SU-DHL-6 (cell line): Measurements from ENCODE around the gene ACTN3.

Experiments used
- H2AFZ ChIP-seq: fragments of 200-600 bp; sonication (generic); 2 replicates; pipeline ENCODE4 v1.6.1; 2014; ENCODE audit warnings: low read depth, mild to moderate bottlenecking, moderate library complexity, mixed read lengths, antibody characterized with exemption, low read length; ENCODE audit not compliant: severe bottlenecking
- H3F3A ChIP-seq: fragments of 200-600 bp; shearing (Covaris generic); 2 replicates; pipeline ENCODE4 v1.6.0; 2016; ENCODE audit warnings: antibody characterized with exemption, mild to moderate bottlenecking; ENCODE audit not compliant: insufficient read depth
- H3K27ac ChIP-seq: fragments of 200-600 bp; sonication (generic); 2 replicates; pipeline ENCODE4 v1.5.1; 2016; ENCODE audit warnings: low read depth, mild to moderate bottlenecking, low read length, moderate library complexity, mixed read lengths
- H3K27me3 ChIP-seq: fragments of 200-600 bp; sonication (generic), shearing (Covaris generic); 2 replicates; pipeline ENCODE4 v1.6.0; 2014; ENCODE audit warnings: mild to moderate bottlenecking, low read length
- H3K36me3 ChIP-seq: fragments of 200-600 bp; sonication (generic); 2 replicates; pipeline ENCODE4 v1.6.1; 2014; ENCODE audit warnings: mild to moderate bottlenecking, low read length, mixed read lengths
- H3K4me2 ChIP-seq: fragments of 300-600, 200-600 bp; shearing (Covaris generic), sonication (generic); 2 replicates; pipeline ENCODE4 v1.6.0; 2014; ENCODE audit warnings: low read length, low read depth, mild to moderate bottlenecking; ENCODE audit not compliant: poor library complexity, severe bottlenecking
- H3K4me3 ChIP-seq: fragments of 200-600 bp; sonication (generic); 2 replicates; pipeline ENCODE4 v1.5.1; 2014; ENCODE audit warnings: antibody characterized with exemption, low read length, mild to moderate bottlenecking, mixed read lengths; ENCODE audit not compliant: insufficient read depth, poor library complexity, severe bottlenecking
- H3K79me2 ChIP-seq: fragments of 200-600 bp; sonication (generic); 2 replicates; pipeline ENCODE4 v1.6.1; 2014; ENCODE audit warnings: mild to moderate bottlenecking, low read length, moderate library complexity; ENCODE audit not compliant: insufficient read depth
- H3K9ac ChIP-seq: fragments of 200-600 bp; sonication (generic); 2 replicates; pipeline ENCODE4 v1.7.0; 2014; ENCODE audit warnings: mild to moderate bottlenecking, low read length
- H3K9me2 ChIP-seq: fragments of 200-600 bp; sonication (generic); replicated peaks from 2 replicates; pipeline ENCODE4 v1.6.1; 2014; ENCODE audit warnings: low read length; ENCODE audit not compliant: insufficient read depth
- H3K9me3 ChIP-seq: fragments of 200-600 bp; sonication (generic); 2 replicates; pipeline ENCODE4 v1.6.1; 2014; ENCODE audit warnings: low read length, mixed read lengths; ENCODE audit not compliant: insufficient read depth
- H4K20me1 ChIP-seq: fragments of 200-600 bp; sonication (generic); 2 replicates; pipeline ENCODE4 v1.6.1; 2014; ENCODE audit warnings: low read depth, mild to moderate bottlenecking, antibody characterized with exemption, low read length, moderate library complexity, mixed read lengths
- EZH2phosphoT487 ChIP-seq: fragments of 200-600 bp; sonication (generic), shearing (Covaris generic); conservative IDR thresholded peaks from 2 replicates; pipeline ENCODE4 v1.6.1; 2018; ENCODE audit warnings: mild to moderate bottlenecking, antibody characterized with exemption, low read length, moderate library complexity, mixed read lengths
- TF ChIP-seq, protein P1 (sequence below): fragments of 200-600 bp; sonication (generic); IDR thresholded peaks from one replicate; pipeline ENCODE4 v1.5.1; 2017; ENCODE audit warnings: antibody characterized with exemption, mild to moderate bottlenecking, low read length, moderate library complexity; ENCODE audit not compliant: insufficient read depth, poor library complexity, severe bottlenecking

Gene ACTN3

DNA sequence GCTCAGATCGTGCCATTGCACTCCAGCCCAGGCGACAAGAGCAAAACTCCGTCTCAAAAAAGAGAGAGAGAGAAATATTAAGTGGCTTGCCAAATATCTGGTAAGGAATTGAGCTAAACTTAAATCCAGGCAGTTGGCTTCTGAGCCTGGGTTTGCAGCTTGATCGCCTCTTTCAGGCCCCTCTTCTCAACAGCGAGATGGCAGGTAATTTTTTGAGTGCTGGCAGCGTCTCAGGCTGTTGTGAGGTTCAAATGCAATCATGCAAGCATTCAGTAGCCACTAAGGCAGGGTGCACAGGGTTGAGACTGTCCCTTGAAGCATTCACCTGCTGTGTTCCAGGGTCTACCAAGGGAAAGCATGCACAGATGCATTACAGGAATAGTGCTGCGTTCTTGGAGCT lies 22.4 kb downstream of the ACTN3 start:
- H3K36me3 ChIP-seq: no peaks in the 10 kb centered on the region
- no peaks in the 10 kb centered on the region for H4K20me1 ChIP-seq
- no peaks in the 10 kb centered on the region for H3K9me3 ChIP-seq
- TF ChIP-seq, protein P1, sequence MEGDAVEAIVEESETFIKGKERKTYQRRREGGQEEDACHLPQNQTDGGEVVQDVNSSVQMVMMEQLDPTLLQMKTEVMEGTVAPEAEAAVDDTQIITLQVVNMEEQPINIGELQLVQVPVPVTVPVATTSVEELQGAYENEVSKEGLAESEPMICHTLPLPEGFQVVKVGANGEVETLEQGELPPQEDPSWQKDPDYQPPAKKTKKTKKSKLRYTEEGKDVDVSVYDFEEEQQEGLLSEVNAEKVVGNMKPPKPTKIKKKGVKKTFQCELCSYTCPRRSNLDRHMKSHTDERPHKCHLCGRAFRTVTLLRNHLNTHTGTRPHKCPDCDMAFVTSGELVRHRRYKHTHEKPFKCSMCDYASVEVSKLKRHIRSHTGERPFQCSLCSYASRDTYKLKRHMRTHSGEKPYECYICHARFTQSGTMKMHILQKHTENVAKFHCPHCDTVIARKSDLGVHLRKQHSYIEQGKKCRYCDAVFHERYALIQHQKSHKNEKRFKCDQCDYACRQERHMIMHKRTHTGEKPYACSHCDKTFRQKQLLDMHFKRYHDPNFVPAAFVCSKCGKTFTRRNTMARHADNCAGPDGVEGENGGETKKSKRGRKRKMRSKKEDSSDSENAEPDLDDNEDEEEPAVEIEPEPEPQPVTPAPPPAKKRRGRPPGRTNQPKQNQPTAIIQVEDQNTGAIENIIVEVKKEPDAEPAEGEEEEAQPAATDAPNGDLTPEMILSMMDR: no peak
- no peak overlapping the region for H3K4me2 ChIP-seq
- no peak overlapping the region for H3K4me3 ChIP-seq
- H3K79me2 ChIP-seq: no peaks in the 10 kb centered on the region
- no peaks in the 10 kb centered on the region for H3K27me3 ChIP-seq
- H3K9me2 ChIP-seq: no peaks in the 10 kb centered on the region
- H3K9ac ChIP-seq: no peak overlapping the region
- H3F3A ChIP-seq: no peaks in the 10 kb centered on the region
- H2AFZ ChIP-seq: no peak overlapping the region
- H3K27ac ChIP-seq: no peak overlapping the region

DNA sequence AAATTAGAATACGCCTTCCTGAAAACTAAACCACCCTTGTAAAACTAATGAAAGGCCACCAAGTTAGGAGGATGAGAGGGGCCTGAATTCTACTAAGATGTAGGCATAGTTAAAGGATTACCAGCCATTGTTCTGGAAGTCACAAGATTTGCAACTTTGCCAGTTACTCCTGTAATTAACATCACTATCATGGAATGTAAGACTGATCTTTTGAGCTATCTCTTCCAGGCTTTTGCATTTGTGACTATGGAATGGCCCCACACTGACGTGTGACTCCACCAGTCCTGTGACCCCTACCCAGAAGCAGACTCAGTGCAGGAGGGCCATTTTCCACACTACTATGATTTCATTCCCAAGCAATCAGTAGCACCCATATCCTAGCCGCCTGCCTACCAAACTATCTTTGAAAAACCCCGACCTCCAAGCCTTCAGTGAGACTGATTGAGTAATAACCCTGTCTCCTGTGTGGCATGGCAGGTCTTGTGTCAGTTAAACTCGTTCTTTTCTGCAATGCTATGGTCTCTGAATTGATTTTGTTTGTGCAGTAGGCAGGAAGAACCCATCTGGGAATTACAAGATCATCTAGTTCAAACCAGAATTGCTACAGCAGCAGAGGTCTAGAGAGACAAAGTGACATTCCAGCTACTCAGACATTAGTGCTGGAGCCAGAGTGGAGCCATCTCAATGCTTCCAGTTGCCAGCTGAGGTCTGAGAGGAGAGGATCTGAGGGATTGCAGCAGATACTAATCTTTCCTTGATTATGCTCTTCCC lies 23.6 kb downstream of the ACTN3 start:
- TF ChIP-seq, protein P1: no peak
- no peak for TF ChIP-seq EZH2phosphoT487
- H3K36me3 ChIP-seq: no peaks in the 10 kb centered on the region
- no peak overlapping the region for H3K4me3 ChIP-seq
- no peak overlapping the region for H2AFZ ChIP-seq
- no peaks in the 10 kb centered on the region for H3K9me2 ChIP-seq
- H3K4me2 ChIP-seq: no peak overlapping the region
- no peak overlapping the region for H3K27ac ChIP-seq
- H3K9me3 ChIP-seq: no peaks in the 10 kb centered on the region
- H4K20me1 ChIP-seq: no peaks in the 10 kb centered on the region
- H3K27me3 ChIP-seq: no peaks in the 10 kb centered on the region
- H3K79me2 ChIP-seq: no peaks in the 10 kb centered on the region
- no peaks in the 10 kb centered on the region for H3F3A ChIP-seq
- H3K9ac ChIP-seq: no peak overlapping the region

DNA sequence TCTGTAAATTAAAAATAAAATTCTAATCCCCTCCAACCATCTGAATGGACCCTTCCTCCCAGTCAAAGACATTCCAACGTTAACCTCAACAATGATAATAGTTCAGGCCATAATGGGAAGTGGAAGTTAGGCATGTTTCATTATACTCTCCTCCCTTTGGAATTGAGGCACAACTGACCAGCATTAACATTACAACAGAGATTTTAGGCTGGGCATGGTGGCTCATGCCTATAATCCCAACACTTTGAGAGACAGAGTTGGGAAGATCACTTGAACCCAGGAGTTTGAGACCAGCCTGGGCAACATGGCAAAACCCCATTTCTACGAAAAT lies 24.1 kb downstream of the ACTN3 start:
- TF ChIP-seq, protein P1: no peak
- no peak for TF ChIP-seq EZH2phosphoT487
- Histone ChIP-seq H3K79me2 (no peaks in the 10 kb centered on the region), H3K36me3 (no peaks in the 10 kb centered on the region), H3K9me3 (no peaks in the 10 kb centered on the region), H3K4me3 (no peak overlapping the region), H3K9me2 (no peaks in the 10 kb centered on the region), H3K9ac (no peak overlapping the region), H2AFZ (no peak overlapping the region), H3K27ac (no peak overlapping the region), H4K20me1 (no peaks in the 10 kb centered on the region), H3F3A (no peaks in the 10 kb centered on the region), H3K4me2 (no peak overlapping the region), H3K27me3 (no peaks in the 10 kb centered on the region)
